Endodermal cell (in vitro differentiated cells): ENCODE data around the gene CDH23. TPM values are rescaled to one million over a fixed set of nuclear protein-coding genes. Genes with fewer than 3 reads are reported as not detected.

Source experiments
- DNase-seq: peaks from one replicate; pipeline ENCODE4 v3.0.0-alpha.2; 2017
- H3K27ac ChIP-seq: 2 replicates; pipeline ENCODE4 v1.5.1; 2013; ENCODE audit warnings: mild to moderate bottlenecking, low read depth, low read length, moderate library complexity
- H3K27me3 ChIP-seq: 2 replicates; pipeline ENCODE4 v1.6.1; 2013; ENCODE audit warnings: mild to moderate bottlenecking, low read length, moderate library complexity; ENCODE audit not compliant: insufficient read depth, control insufficient read depth, poor library complexity, severe bottlenecking
- H3K36me3 ChIP-seq: 2 replicates; pipeline ENCODE4 v1.7.0; 2013; ENCODE audit warnings: mild to moderate bottlenecking, low read length, moderate library complexity; ENCODE audit not compliant: control insufficient read depth, insufficient read depth
- H3K4me1 ChIP-seq: one replicate; pipeline ENCODE4 v1.7.0; 2013; ENCODE audit warnings: low read length; ENCODE audit not compliant: control insufficient read depth, insufficient read depth
- H3K4me3 ChIP-seq: 2 replicates; pipeline ENCODE4 v1.5.1; 2013; ENCODE audit warnings: mild to moderate bottlenecking, low read length, moderate library complexity
- H3K9ac ChIP-seq: 2 replicates; pipeline ENCODE4 v1.6.1; 2013; ENCODE audit warnings: mild to moderate bottlenecking, low read length, moderate library complexity; ENCODE audit not compliant: poor library complexity, severe bottlenecking; ENCODE audit errors: extremely low read depth
- H3K9me3 ChIP-seq: 2 replicates; pipeline ENCODE4 v1.6.1; 2013; ENCODE audit warnings: mild to moderate bottlenecking, low read length, moderate library complexity; ENCODE audit not compliant: control insufficient read depth
- H3K27ac Mint-ChIP-seq: 2 replicates; pipeline ENCODE4 v1.8.0; 2020; ENCODE audit warnings: mixed read lengths
- H3K27me3 Mint-ChIP-seq: 2 replicates; pipeline ENCODE4 v1.8.0; 2021; ENCODE audit warnings: mild to moderate bottlenecking, mixed read lengths; ENCODE audit not compliant: insufficient read depth
- H3K36me3 Mint-ChIP-seq: 2 replicates; pipeline ENCODE4 v1.8.0; 2020; ENCODE audit warnings: low read depth, mixed read lengths
- H3K4me1 Mint-ChIP-seq: 2 replicates; pipeline ENCODE4 v1.8.0; 2020; ENCODE audit warnings: mixed read lengths
- H3K4me3 Mint-ChIP-seq: 2 replicates; pipeline ENCODE4 v1.8.0; 2020; ENCODE audit warnings: mild to moderate bottlenecking, moderate library complexity, mixed read lengths
- H3K9me3 Mint-ChIP-seq: 2 replicates; pipeline ENCODE4 v1.8.0; 2020; ENCODE audit warnings: mild to moderate bottlenecking, mixed read lengths
- WGBS, 2 experiments: methylation state at CpG; one replicate each; pipeline versions ENCODE4 v1.1.5 to v1.1.7; 2013; ENCODE audit warnings: missing lambda C conversion rate in 2 of 2, mixed read lengths in 1 of 2; ENCODE audit not compliant: insufficient coverage in 1 of 2, insufficient read length in 1 of 2; 5-methylcytosine and 5-hydroxymethylcytosine counted together
- total RNA-seq, 2 donors: library from RNA; stranded (reverse); fragmentation: NEBNext Ultra II Directional in 1 of 2; extraction: Animal tissue kit (Norgen Biotek cat#: 25700) in 1 of 2; gene quantifications; 2 replicates in 1 of 2; 3 replicates in 1 of 2; pipeline ENCODE4 v1.2.1, GENCODE V29; 2021
- TF ChIP-seq, protein P1 (sequence below): fragments of 200-600 bp; sonication (generic); conservative IDR thresholded peaks from 2 replicates; pipeline ENCODE4 v1.5.0; 2021; ENCODE audit warnings: antibody characterized with exemption, mild to moderate bottlenecking

The CDH23 gene
- total RNA-seq, 2 donors from 2014 or later, result 2.1 to 4.2 TPM

DNA sequence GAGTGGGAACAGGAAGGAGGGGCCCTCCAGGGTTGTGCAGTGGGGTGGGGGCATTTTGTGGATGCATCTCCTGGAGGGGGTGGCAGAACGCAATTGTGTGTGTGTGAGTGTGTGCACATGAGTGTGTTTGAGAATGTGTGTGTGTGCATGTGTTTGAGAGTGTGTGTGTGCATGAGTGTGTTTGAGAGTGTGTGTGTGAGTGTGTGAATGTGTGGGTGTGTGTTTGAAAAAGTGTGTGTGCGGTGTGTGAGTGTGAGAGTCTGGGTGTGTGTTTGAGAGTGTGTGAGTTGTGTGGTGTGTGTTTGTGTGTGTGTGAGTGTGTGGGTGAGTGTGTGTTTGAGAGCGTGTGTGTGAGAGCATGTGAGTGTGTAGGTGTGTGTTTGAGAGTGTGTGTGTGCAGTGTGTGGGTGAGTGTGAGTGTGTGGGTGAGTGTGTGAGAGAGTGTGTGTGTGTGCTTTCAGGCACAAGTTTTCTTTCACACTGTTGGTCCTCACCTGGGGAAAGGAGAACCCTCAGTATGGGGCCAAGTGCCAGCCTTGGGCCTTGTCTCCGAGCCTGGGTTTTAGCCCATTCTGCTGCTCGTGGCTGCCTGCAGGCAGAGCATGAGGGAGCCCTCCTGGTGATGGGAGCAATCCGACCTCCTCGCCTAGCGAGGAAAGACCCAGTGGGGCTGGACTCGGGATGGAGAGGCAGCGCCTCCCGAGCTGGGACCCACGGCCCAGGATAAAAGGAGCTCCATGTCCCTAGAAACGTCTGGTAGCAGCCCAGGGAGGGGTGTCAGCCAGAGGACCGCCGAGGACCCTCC lies 35.6 kb downstream of the CDH23 start:
- no peak overlapping the region for H3K27ac ChIP-seq
- no peak overlapping the region for H3K9ac ChIP-seq
- peaks cover 2% of the 10 kb centered on the region for H3K4me1 Mint-ChIP-seq
- WGBS, 2 experiments, result 83 to 84% methylated on average over 11 to 15 of the region's 15 CpGs
- no peaks in the 10 kb centered on the region for H3K4me1 ChIP-seq
- TF ChIP-seq, protein P1, sequence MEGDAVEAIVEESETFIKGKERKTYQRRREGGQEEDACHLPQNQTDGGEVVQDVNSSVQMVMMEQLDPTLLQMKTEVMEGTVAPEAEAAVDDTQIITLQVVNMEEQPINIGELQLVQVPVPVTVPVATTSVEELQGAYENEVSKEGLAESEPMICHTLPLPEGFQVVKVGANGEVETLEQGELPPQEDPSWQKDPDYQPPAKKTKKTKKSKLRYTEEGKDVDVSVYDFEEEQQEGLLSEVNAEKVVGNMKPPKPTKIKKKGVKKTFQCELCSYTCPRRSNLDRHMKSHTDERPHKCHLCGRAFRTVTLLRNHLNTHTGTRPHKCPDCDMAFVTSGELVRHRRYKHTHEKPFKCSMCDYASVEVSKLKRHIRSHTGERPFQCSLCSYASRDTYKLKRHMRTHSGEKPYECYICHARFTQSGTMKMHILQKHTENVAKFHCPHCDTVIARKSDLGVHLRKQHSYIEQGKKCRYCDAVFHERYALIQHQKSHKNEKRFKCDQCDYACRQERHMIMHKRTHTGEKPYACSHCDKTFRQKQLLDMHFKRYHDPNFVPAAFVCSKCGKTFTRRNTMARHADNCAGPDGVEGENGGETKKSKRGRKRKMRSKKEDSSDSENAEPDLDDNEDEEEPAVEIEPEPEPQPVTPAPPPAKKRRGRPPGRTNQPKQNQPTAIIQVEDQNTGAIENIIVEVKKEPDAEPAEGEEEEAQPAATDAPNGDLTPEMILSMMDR, result no peak
- H3K4me3 Mint-ChIP-seq, result no peak overlapping the region
- no peaks in the 10 kb centered on the region for H3K36me3 ChIP-seq
- H3K9me3 Mint-ChIP-seq, result no peaks in the 10 kb centered on the region
- no peaks in the 10 kb centered on the region for H3K27me3 ChIP-seq
- no peaks in the 10 kb centered on the region for H3K9me3 ChIP-seq
- no peak overlapping the region for H3K27ac Mint-ChIP-seq
- DNase-seq, result peak; percentile 44
- H3K36me3 Mint-ChIP-seq, result no peaks in the 10 kb centered on the region
- no peak overlapping the region for H3K4me3 ChIP-seq
- H3K27me3 Mint-ChIP-seq, result no peaks in the 10 kb centered on the region

GRCh38 chr10:71432956-71433767 lies 36.4 kb downstream of the CDH23 start:
- TF ChIP-seq, protein P1, result no peak
- H3K27ac Mint-ChIP-seq, result no peak overlapping the region
- no peaks in the 10 kb centered on the region for H3K36me3 Mint-ChIP-seq
- no peaks in the 10 kb centered on the region for H3K9me3 Mint-ChIP-seq
- Histone ChIP-seq H3K4me3 (no peak overlapping the region), H3K9me3 (no peaks in the 10 kb centered on the region), H3K27me3 (no peaks in the 10 kb centered on the region), H3K9ac (no peak overlapping the region), H3K27ac (no peak overlapping the region), H3K36me3 (no peaks in the 10 kb centered on the region), H3K4me1 (no peaks in the 10 kb centered on the region)
- DNase-seq, result peak; percentile 27
- no peaks in the 10 kb centered on the region for H3K27me3 Mint-ChIP-seq
- no peak overlapping the region for H3K4me3 Mint-ChIP-seq
- peaks cover 2% of the 10 kb centered on the region for H3K4me1 Mint-ChIP-seq
- WGBS, 2 experiments, result 92 to 100% methylated on average over 8 to 11 of the region's 11 CpGs

DNA sequence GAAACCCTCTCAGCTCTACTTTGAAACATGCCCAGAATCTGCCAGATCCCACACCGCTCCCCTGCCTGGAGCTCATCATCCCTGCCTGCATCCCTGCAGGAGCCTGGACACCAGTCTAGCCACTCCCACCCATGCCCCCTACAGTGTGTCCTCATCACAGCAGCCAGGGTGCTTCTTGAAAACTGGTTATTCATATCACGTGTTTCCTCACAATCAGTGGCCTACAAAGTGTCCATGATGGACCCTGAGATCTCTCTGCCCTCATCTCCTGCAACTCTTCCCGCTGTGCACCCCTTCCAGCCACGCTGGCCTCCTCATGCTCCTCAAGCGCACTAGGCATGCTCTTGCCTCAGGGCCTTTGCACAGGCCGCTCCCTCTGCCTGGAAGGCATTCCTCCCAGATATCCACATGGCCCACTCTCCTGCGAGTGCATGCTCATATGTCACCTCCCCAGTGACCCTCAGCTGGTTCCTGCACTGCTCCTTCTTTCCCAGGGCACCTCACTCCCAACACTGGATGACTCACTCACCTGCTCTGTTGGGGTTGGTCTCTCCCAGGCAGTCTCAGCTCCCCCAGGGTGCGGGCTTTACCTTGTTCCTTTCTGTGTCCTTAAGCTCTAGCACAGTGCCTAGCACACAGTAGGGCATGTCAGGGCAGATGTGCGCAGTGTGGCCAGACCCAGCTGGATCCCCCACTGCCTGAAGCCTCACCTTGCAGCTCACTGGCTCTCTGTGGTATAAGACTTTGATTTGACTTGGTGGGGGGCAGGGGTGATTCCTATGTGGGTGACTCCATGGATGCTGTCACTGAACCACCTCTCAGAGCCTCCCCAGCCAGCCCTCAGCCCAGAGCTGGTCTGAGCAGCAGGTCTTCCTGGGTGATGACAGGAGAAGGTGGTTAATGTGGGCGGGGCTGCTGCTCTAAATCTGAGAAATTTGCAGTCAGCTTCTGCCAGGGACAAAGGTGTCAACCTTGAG lies 37.3 kb downstream of the CDH23 start:
- Mint-ChIP-seq H3K27ac (no peak overlapping the region), H3K9me3 (no peaks in the 10 kb centered on the region), H3K36me3 (no peaks in the 10 kb centered on the region), H3K27me3 (no peaks in the 10 kb centered on the region), H3K4me1 (peaks cover 2% of the 10 kb centered on the region), H3K4me3 (no peak overlapping the region)
- H3K9ac ChIP-seq, result no peak overlapping the region
- H3K36me3 ChIP-seq, result no peaks in the 10 kb centered on the region
- no peak overlapping the region for H3K27ac ChIP-seq
- DNase-seq, result peak; percentile 54
- H3K4me3 ChIP-seq, result no peak overlapping the region
- 94 to 96% methylated on average over 8 to 10 of the region's 10 CpGs for WGBS, 2 experiments
- H3K9me3 ChIP-seq, result no peaks in the 10 kb centered on the region
- no peaks in the 10 kb centered on the region for H3K27me3 ChIP-seq
- no peaks in the 10 kb centered on the region for H3K4me1 ChIP-seq
- TF ChIP-seq, protein P1, result no peak
